Mesenchymal stem cell (in vitro differentiated cells and primary cell): Measurements from ENCODE around the gene CRADD.

Experiments
- DNase-seq: peaks from one replicate; pipeline ENCODE4 v3.0.0-alpha.2; 2013
- H2AFZ ChIP-seq: one replicate; pipeline ENCODE4 v1.6.1; 2013; ENCODE audit warnings: low read depth, mild to moderate bottlenecking, control low read depth, inconsistent platforms, low read length, moderate library complexity
- H2AK5ac ChIP-seq: 2 replicates; pipeline ENCODE4 v1.6.1; 2013; ENCODE audit warnings: low read length, moderate library complexity, mild to moderate bottlenecking, inconsistent platforms; ENCODE audit not compliant: severe bottlenecking
- H2BK120ac ChIP-seq: one replicate; pipeline ENCODE4 v1.6.1; 2013; ENCODE audit warnings: low read depth, mild to moderate bottlenecking, inconsistent platforms, low read length, moderate library complexity
- H2BK12ac ChIP-seq, 2 experiments: one replicate each; pipeline ENCODE4 v1.6.1; 2013; ENCODE audit warnings: inconsistent platforms in 2 of 2, low read length in 2 of 2, mild to moderate bottlenecking in 2 of 2, moderate library complexity in 2 of 2, control low read depth in 1 of 2
- H2BK15ac ChIP-seq: one replicate; pipeline ENCODE4 v1.6.1; 2013; ENCODE audit warnings: mild to moderate bottlenecking, low read depth, inconsistent platforms; ENCODE audit not compliant: poor library complexity, severe bottlenecking
- H2BK5ac ChIP-seq: 2 replicates; pipeline ENCODE4 v1.6.1; 2013; ENCODE audit warnings: low read depth, mild to moderate bottlenecking, low read length, control low read depth, inconsistent platforms; ENCODE audit not compliant: poor library complexity, severe bottlenecking
- H3K14ac ChIP-seq, 2 experiments: one replicate each; pipeline ENCODE4 v1.6.1; 2013; ENCODE audit warnings: inconsistent platforms in 2 of 2, low read length in 2 of 2, control low read depth in 1 of 2, mild to moderate bottlenecking in 1 of 2, moderate library complexity in 1 of 2
- H3K18ac ChIP-seq, 2 experiments: one replicate each; pipeline ENCODE4 v1.6.1; 2013; ENCODE audit warnings: inconsistent platforms in 2 of 2, low read length in 2 of 2, control low read depth in 1 of 2, low read depth in 1 of 2, mild to moderate bottlenecking in 1 of 2
- H3K23ac ChIP-seq, 2 experiments: one replicate each; pipeline ENCODE4 v1.6.1; 2013; ENCODE audit warnings: inconsistent platforms in 2 of 2, low read length in 2 of 2, mild to moderate bottlenecking in 2 of 2, moderate library complexity in 2 of 2, control low read depth in 1 of 2
- H3K27ac ChIP-seq: 2 replicates; pipeline ENCODE4 v1.5.1; 2013; ENCODE audit warnings: mild to moderate bottlenecking, moderate library complexity, low read length, control low read depth, inconsistent platforms; ENCODE audit not compliant: poor library complexity, severe bottlenecking
- H3K27me3 ChIP-seq, 2 experiments: 2 replicates each; pipeline versions ENCODE4 v1.6.1 to v1.7.0; 2013; ENCODE audit warnings: low read length in 2 of 2, mild to moderate bottlenecking in 2 of 2, moderate library complexity in 2 of 2, control low read depth in 1 of 2, inconsistent platforms in 1 of 2; ENCODE audit not compliant: control insufficient read depth in 1 of 2, insufficient read depth in 1 of 2
- H3K36me3 ChIP-seq, 2 experiments: 2 replicates each; pipeline versions ENCODE4 v1.6.1 to v1.7.0; 2013; ENCODE audit warnings: low read length in 2 of 2, control low read depth in 1 of 2, inconsistent platforms in 1 of 2, low read depth in 1 of 2, mild to moderate bottlenecking in 1 of 2; ENCODE audit not compliant: insufficient read depth in 2 of 2, control insufficient read depth in 1 of 2
- H3K4ac ChIP-seq, 2 experiments: one replicate each; pipeline ENCODE4 v1.6.1; 2013; ENCODE audit warnings: inconsistent platforms in 2 of 2, low read length in 2 of 2, mild to moderate bottlenecking in 2 of 2, moderate library complexity in 2 of 2, control low read depth in 1 of 2, low read depth in 1 of 2
- H3K4me1 ChIP-seq: 2 replicates; pipeline ENCODE4 v1.6.1; 2013; ENCODE audit warnings: low read depth, low read length, control low read depth; ENCODE audit not compliant: control insufficient read depth, insufficient read depth
- H3K4me2 ChIP-seq: 2 replicates; pipeline ENCODE4 v1.6.1; 2013; ENCODE audit warnings: low read length, mild to moderate bottlenecking, inconsistent platforms; ENCODE audit not compliant: poor library complexity, severe bottlenecking
- H3K4me3 ChIP-seq, 2 experiments: 2 replicates each; pipeline versions ENCODE4 v1.5.1 to v1.7.0; 2013; ENCODE audit warnings: low read length in 2 of 2, mild to moderate bottlenecking in 2 of 2, control low read depth in 1 of 2, low read depth in 1 of 2; ENCODE audit not compliant: insufficient read depth in 1 of 2
- H3K79me1 ChIP-seq: replicated peaks from 2 replicates; pipeline ENCODE4 v1.6.1; 2013; ENCODE audit warnings: mild to moderate bottlenecking, control low read depth, low read length, inconsistent platforms; ENCODE audit not compliant: poor library complexity, severe bottlenecking
- H3K9ac ChIP-seq: 2 replicates; pipeline ENCODE4 v1.7.0; 2013; ENCODE audit warnings: mild to moderate bottlenecking, low read length, moderate library complexity
- H3K9me3 ChIP-seq: 2 replicates; pipeline ENCODE4 v1.7.0; 2013; ENCODE audit warnings: mild to moderate bottlenecking, low read length; ENCODE audit not compliant: control insufficient read depth
- H4K8ac ChIP-seq: one replicate; pipeline ENCODE4 v1.6.1; 2013; ENCODE audit warnings: inconsistent platforms, mild to moderate bottlenecking, low read length, moderate library complexity
- H4K91ac ChIP-seq: one replicate; pipeline ENCODE4 v1.6.1; 2013; ENCODE audit warnings: mild to moderate bottlenecking, low read length, inconsistent platforms
- WGBS: methylation state at CpG from one replicate; pipeline ENCODE4 v1.1.7; 2013; ENCODE audit warnings: mixed read lengths; 5-methylcytosine and 5-hydroxymethylcytosine counted together

CRADD gene

DNA sequence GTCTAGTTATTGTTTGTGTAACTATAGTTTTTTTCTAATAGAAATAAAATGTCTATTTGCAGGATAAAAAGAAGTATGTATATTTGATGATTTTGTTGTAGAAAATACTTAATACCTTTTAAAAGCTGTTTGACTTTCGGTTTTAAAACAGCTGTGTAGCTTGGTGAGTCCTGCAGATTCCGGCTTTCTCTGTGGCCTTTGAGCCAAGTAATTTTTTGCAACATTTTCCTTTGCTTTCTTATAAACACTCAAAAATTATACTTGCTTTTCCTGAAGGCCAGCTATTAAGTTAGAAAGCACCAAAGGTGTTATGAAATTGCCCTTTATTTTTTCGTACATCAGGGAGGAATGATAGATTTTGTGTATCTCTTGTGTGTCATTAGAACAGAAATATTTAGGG is 63.6 kb downstream of the CRADD start:
- 77% methylated on average over 3 of the region's 3 CpGs for WGBS
- H3K14ac ChIP-seq = no peak overlapping the region
- no peak overlapping the region for H3K23ac ChIP-seq
- H3K27me3 ChIP-seq = no peaks in the 10 kb centered on the region
- peak overlapping the region in 1 of 2 experiments; percentile 95 for H3K4me3 ChIP-seq
- no peak overlapping the region for H2BK120ac ChIP-seq
- H3K18ac ChIP-seq = no peak overlapping the region
- no peak overlapping the region for H3K4me2 ChIP-seq
- H3K4me1 ChIP-seq = no peaks in the 10 kb centered on the region
- no peaks in the 10 kb centered on the region for H3K9me3 ChIP-seq
- H3K27ac ChIP-seq = no peak overlapping the region
- H3K9ac ChIP-seq = peak overlapping the region; percentile 92
- DNase-seq = peak; percentile 31
- no peaks in the 10 kb centered on the region for H3K36me3 ChIP-seq
- no peak overlapping the region for H2BK12ac ChIP-seq
- H4K8ac ChIP-seq = no peak overlapping the region
- no peak overlapping the region for H2BK15ac ChIP-seq
- no peak overlapping the region for H2BK5ac ChIP-seq
- no peak overlapping the region for H3K4ac ChIP-seq
- H2AFZ ChIP-seq = no peak overlapping the region
- H3K79me1 ChIP-seq = peaks cover 6% of the 10 kb centered on the region
- H2AK5ac ChIP-seq = no peak overlapping the region
- H4K91ac ChIP-seq = no peak overlapping the region

DNA sequence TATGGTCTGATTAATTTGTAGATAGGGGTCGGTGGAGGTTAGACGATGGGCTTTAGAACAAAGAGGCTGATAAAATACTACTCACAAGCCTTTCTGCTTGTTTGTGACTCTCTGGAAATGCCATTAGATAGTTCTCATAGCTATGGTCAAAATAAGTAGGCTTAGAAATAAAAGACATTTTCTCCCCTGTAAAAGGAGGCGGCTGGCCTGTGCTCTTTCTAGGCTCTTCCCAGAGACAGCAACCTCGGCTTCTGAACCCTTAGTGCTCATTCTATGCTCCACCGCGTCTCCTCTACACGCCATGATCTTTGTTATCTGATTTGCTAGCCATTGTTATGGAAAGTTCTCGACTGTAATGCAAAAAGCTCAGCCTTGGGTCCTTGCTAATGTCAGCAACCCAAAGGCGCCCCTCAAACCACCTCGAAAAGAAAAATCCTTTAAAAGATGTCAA is 64.5 kb downstream of the CRADD start:
- no peak overlapping the region for H2BK12ac ChIP-seq
- 20% methylated on average over 9 of the region's 10 CpGs for WGBS

DNA sequence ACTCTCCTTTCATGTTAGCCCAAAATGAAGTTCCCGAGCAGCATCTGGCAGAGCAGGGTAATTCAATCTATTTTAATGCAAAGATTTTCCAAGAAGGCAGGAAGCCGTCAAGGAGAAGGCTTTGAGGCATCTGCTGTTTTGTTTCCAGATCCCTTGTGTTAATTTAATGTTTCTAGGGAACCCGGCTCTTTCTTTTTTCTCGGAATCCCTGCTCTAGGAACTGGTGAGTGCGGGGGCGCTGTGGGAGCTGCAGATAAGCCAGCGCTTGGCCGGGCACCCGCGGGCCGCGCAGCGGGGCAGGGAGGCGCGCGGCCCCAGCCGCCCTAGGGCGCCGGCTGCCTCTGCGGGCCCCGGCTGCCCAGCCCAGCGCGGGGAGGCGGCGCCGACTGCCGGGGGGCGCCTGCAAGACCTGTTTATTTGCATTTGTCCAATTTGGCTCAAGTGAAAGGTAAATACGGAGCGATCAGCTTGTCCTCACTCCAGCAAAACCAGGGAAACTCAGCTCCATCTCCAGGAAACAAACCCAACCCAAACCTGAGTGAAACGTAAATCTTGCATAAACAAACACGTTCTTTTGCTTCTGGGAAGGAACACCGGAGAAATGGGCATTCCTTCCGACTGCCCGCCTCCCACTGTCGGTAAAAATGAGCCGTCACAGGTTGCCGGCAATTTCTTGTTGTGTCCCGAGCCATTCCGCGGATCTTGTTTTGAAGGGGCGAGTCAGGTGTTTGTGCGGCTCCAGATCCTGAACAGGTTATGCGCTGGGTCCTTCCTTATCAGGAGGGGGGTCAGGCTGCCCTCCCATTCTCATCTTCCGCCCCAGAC is 65.1 kb downstream of the CRADD start:
- Histone ChIP-seq H4K91ac (no peak overlapping the region), H4K8ac (no peak overlapping the region), H2BK12ac (peak overlapping the region in 1 of 2 experiments; percentile 34), H3K79me1 (peaks cover 8% of the 10 kb centered on the region), H2BK120ac (peak overlapping the region; percentile 19), H2BK15ac (no peak overlapping the region), H3K14ac (no peak overlapping the region), H3K27ac (no peak overlapping the region), H3K4ac (no peak overlapping the region), H2AK5ac (no peak overlapping the region), H3K9me3 (no peaks in the 10 kb centered on the region), H3K4me1 (no peaks in the 10 kb centered on the region), H2BK5ac (no peak overlapping the region), H3K27me3 (no peaks in the 10 kb centered on the region), H3K9ac (peak overlapping the region; percentile 92), H3K4me2 (peak overlapping the region; percentile 99), H3K36me3 (no peaks in the 10 kb centered on the region), H2AFZ (peak overlapping the region; percentile 46), H3K23ac (peak overlapping the region in 1 of 2 experiments; percentile 23), H3K4me3 (peak overlapping the region; percentile 63 to 95), H3K18ac (peak overlapping the region; percentile 6 to 62)
- WGBS = 2% methylated on average over 44 of the region's 45 CpGs
- peak; percentile 69 for DNase-seq

More for the DNA sequence above, 64.5 kb downstream of the CRADD start:
- H3K14ac ChIP-seq = no peak overlapping the region
- H2BK5ac ChIP-seq = no peak overlapping the region
- H2BK15ac ChIP-seq = no peak overlapping the region
- no peak overlapping the region for H3K27ac ChIP-seq
- H3K18ac ChIP-seq = peak overlapping the region in 1 of 2 experiments; percentile 62
- no peaks in the 10 kb centered on the region for H3K9me3 ChIP-seq
- H3K36me3 ChIP-seq = no peaks in the 10 kb centered on the region
- H3K23ac ChIP-seq = no peak overlapping the region
- H3K9ac ChIP-seq = peak overlapping the region; percentile 92
- DNase-seq = no peak
- peak overlapping the region in 1 of 2 experiments; percentile 95 for H3K4me3 ChIP-seq
- H4K8ac ChIP-seq = peak overlapping the region; percentile 77
- no peak overlapping the region for H4K91ac ChIP-seq
- H3K79me1 ChIP-seq = peaks cover 6% of the 10 kb centered on the region
- no peaks in the 10 kb centered on the region for H3K27me3 ChIP-seq
- no peak overlapping the region for H3K4ac ChIP-seq
- H2AFZ ChIP-seq = peak overlapping the region; percentile 27
- H3K4me1 ChIP-seq = no peaks in the 10 kb centered on the region
- no peak overlapping the region for H2BK120ac ChIP-seq
- no peak overlapping the region for H2AK5ac ChIP-seq
- H3K4me2 ChIP-seq = peak overlapping the region; percentile 99

DNA sequence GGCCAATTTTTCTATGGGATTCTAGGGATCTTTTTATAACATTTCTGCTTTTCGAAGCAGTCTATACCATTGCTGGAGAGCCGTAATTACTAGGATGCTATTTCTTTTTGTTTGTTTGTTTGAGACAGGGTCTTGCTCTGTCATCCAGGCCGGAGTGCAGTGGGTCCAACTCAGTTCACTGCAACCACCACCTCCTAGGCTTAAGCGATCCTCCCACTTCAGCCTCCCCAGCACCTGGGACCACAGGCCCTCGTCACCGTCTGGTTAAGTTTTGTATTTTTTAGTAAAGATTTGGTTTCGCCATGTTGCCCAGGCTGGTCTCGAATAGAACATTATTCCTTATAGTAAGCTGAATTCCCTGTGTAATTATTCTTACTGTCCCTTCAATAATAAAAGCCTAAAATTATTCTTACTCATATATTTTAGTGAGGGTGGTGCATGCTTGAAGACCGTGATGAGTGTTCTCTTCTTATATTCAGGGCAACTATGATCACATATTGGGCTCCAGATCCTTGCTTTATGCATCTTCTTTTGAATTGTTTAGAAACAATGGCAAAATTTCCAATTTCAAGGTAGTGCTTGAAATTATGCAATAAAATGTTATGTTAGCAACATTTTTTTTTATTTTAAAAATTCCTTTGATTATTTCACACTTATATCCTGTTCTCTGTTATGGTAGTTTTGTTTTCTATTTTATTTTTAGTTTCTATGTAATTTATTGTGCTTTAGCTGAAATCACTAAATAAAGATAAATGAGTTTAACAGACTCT is 66.2 kb downstream of the CRADD start:
- Histone ChIP-seq H3K9ac (peak overlapping the region; percentile 92), H2AK5ac (no peak overlapping the region), H4K91ac (no peak overlapping the region), H3K27ac (no peak overlapping the region), H2AFZ (no peak overlapping the region), H3K4me3 (peak overlapping the region in 1 of 2 experiments; percentile 95), H3K27me3 (no peaks in the 10 kb centered on the region), H3K4ac (no peak overlapping the region), H3K4me1 (no peaks in the 10 kb centered on the region), H3K14ac (no peak overlapping the region), H2BK5ac (no peak overlapping the region), H4K8ac (no peak overlapping the region), H3K23ac (no peak overlapping the region), H3K18ac (no peak overlapping the region), H3K36me3 (no peaks in the 10 kb centered on the region), H2BK120ac (no peak overlapping the region), H3K79me1 (peaks cover 4% of the 10 kb centered on the region), H3K9me3 (no peaks in the 10 kb centered on the region), H3K4me2 (no peak overlapping the region), H2BK15ac (no peak overlapping the region), H2BK12ac (no peak overlapping the region)
- no peak for DNase-seq
- WGBS = 100% methylated on average over 2 of the region's 9 CpGs
